GM23248 (cell line): ENCODE measurements around the gene SCN8A.

Experiments used
- EZH2 ChIP-seq: fragments of 200-600 bp; sonication (generic); IDR thresholded peaks from 2 replicates; pipeline ENCODE4 v1.6.1; 2018; ENCODE audit warnings: antibody characterized with exemption, mild to moderate bottlenecking; ENCODE audit not compliant: insufficient read depth, poor library complexity, severe bottlenecking
- EZH2phosphoT487 ChIP-seq: fragments of 200-600 bp; sonication (generic); IDR thresholded peaks from 2 replicates; pipeline ENCODE4 v1.6.1; 2018; ENCODE audit warnings: antibody characterized with exemption, moderate library complexity, mild to moderate bottlenecking, low read depth; ENCODE audit not compliant: insufficient read depth

DNA sequence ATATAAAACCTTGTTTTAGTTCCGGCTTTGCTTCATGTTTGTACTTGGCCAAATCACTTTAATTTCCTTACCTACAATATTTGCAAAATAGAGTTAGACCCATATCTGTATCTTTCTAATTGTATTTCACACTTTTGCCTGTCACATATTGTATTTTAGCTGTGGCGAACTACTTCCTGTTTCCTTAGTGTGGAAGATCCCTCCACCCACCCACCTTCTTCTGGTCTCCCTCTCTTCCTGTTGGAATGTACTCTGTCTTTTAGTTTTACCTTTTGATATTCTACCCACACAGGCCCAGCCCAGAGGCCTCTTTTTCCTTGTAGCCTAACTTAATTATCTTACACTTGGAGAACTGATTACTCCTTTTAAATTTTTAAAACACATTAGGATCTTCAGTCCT is 78.2 kb downstream of the SCN8A start:
- TF ChIP-seq EZH2 (no peak), EZH2phosphoT487 (no peak)
